Cerebellar nuclear complex (tissue), 1 donor: ENCODE measurements around the gene LRFN3.
"Not testable (repeated sequence)": the region's sequence is repeated elsewhere in the genome, so short reads cannot be mapped to it uniquely, and the experiment has no call there.

Experiments
- DNase-seq, 2 experiments: peaks; one replicate each; lab custom pipeline; 2025; lab: John Stamatoyannopoulos, UW

The LRFN3 gene

GRCh38 chr19:35938282-35939224 is 2.4 kb downstream of the LRFN3 start:
- no peak for DNase-seq

GRCh38 chr19:35939307-35940077 is 3.3 kb downstream of the LRFN3 start:
- no peak for DNase-seq

- no peak for DNase-seq
These were observed 4.1 kb downstream of the LRFN3 start for GRCh38 chr19:35940078-35940775.

GRCh38 chr19:35940839-35941238 is 4.7 kb downstream of the LRFN3 start:
- DNase-seq, result no peak

GRCh38 chr19:35942235-35942634 is 6.1 kb downstream of the LRFN3 start:
- no peak for DNase-seq

- DNase-seq, result no peak
These were observed 7.4 kb downstream of the LRFN3 start for GRCh38 chr19:35943321-35944301.

GRCh38 chr19:35944556-35944955 is 8.4 kb downstream of the LRFN3 start:
- no peak for DNase-seq

GRCh38 chr19:35945121-35945790 is 9.1 kb downstream of the LRFN3 start:
- DNase-seq, result no peak

- no peak for DNase-seq
These were observed 10.0 kb downstream of the LRFN3 start for GRCh38 chr19:35946203-35946602.

GRCh38 chr19:35949131-35949530 is 13.0 kb downstream of the LRFN3 start:
- no peak for DNase-seq

GRCh38 chr19:35955881-35956634 is 19.9 kb downstream of the LRFN3 start:
- no peak for DNase-seq

GRCh38 chr19:35957411-35957810 is 21.2 kb downstream of the LRFN3 start:
- DNase-seq, result not testable (repeated sequence)

GRCh38 chr19:35958660-35959039 is 22.5 kb downstream of the LRFN3 start:
- DNase-seq, result no peak

- DNase-seq, result no peak
These were observed 23.1 kb downstream of the LRFN3 start for GRCh38 chr19:35959040-35959967.

- DNase-seq, result no peak
These were observed 23.8 kb downstream of the LRFN3 start for GRCh38 chr19:35959968-35960320.

- DNase-seq, result no peak
These were observed 24.3 kb downstream of the LRFN3 start for GRCh38 chr19:35960432-35960972.

GRCh38 chr19:35963514-35963913 is 27.3 kb downstream of the LRFN3 start:
- no peak for DNase-seq

GRCh38 chr19:35966771-35967170 is 30.6 kb downstream of the LRFN3 start:
- no peak for DNase-seq

- DNase-seq, result no peak
These were observed 37.3 kb downstream of the LRFN3 start for GRCh38 chr19:35973487-35973886.
